Dermis microvascular lymphatic vessel endothelial cell (primary cell): ENCODE data around the gene MMP23B. TPM values are rescaled to one million over a fixed set of nuclear protein-coding genes. Genes with fewer than 3 reads are reported as not detected.
"Not testable (repeated sequence)": the region's sequence is repeated elsewhere in the genome, so short reads cannot be mapped to it uniquely, and the experiment has no call there.

ENCODE experiments used
- DNase-seq, 2 donors: peaks; one replicate each; pipeline versions ENCODE4 v3.0.0 to v3.0.0-alpha.2; 2010; ENCODE audit warnings: low read depth in 2 of 2
- total RNA-seq: library from RNA; depleted of rRNA; stranded (reverse); fragments of >200 nt; gene quantifications from 2 replicates; pipeline ENCODE4 v1.2.1, GENCODE V29; 2014

The MMP23B gene
- 0.25 TPM in 1 of 2 replicates, not detected in the other for total RNA-seq

DNA sequence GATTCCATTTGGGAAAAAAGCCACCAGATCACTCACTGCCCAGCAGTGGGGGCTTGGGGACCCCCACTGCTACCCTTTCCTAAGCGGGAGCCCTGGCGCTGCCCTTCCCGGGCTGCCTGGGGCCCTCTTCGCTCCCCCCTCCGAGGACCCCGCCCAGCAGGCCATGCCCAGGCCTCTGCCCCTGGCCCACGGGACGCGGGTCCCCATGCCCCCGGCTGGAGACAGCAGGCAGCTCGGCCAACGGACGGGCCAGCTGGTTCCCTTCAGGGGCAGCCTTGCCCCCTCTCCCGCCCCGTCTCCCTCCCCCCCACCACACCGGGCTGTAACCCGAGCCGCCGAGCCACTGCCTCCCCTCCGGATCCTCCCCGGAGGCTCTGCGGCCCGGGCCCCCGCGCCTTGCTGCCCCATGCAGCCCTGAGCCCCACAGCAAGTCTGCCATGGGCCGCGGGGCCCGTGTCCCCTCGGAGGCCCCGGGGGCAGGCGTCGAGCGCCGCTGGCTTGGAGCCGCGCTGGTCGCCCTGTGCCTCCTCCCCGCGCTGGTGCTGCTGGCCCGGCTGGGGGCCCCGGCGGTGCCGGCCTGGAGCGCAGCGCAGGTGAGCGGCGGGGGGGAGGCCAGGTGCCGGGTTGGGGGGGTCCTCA lies at the start of gene MMP23B:
MMP23B (plus strand) TSS at position 392 of the 639 bp plus-strand sequence; CDS start at position 438, 46 bp downstream.
- DNase-seq: no peak

DNA sequence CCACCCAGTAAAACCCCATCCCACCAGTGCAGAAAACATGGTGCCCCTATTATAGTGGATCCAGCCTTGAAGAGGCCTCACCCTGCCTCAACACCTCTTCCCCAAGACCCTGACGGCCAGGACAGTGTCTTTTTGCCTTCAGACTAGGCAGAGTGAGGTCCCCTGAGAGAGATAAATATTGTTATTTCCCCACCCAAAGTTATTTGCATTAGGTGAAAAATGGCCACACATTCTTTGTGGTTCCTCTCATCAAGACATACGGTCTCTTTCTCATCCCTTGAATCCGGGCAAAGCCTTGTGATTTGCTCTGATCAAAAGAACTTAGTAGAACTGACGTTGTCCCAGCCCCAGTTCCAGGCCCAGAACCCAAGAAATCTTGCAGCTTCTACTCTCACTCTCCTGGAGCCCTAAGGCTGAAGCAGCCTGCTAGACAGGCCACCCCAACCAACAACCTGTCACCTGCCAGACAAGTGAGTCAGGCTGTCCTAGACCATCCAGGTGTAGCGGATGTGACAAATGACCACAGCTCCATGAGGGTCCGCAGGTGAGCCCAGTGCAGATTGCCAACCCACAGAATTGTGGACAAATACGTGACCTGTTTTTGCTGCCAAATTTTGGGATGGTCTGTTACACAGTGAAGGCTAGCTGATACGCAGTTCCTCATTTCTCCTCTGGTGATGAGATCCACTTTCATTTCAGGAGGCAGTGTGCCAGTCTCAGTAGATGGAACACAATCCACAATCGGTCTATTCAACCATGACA lies 49.2 kb upstream of the MMP23B start:
- DNase-seq: no peak

DNA sequence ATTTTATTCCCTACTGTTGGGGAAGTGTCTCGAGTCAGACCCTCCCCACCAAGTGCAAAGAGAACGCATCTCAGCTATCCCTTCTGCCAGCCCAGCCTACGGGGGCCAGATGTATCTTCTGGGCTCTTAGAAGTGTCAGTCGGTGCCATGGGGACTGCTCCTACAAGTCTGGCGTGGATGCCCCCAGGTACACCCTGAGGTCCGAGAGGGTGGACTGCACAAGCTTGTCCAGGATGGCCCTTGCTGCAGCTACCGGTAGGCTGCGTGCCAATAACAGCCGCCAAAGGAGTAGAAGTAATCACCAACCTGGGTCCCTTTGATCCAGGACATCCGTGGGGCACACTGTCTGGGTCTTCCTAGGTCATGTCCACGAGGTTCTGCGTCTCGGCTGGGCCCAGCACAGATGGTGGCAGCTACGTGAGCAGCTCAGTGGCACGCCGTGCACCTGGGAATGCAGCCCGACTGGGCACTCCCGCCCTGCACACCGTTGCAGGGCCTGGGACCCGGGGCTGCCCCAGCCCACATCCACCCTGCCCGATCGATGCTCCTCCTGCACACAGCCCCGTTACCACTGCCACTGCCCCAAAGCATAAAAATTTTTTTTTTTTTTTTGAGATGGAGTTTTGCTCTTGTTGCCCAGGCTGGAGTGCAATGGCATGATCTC lies 48.5 kb upstream of the MMP23B start:
- DNase-seq: no peak

DNA sequence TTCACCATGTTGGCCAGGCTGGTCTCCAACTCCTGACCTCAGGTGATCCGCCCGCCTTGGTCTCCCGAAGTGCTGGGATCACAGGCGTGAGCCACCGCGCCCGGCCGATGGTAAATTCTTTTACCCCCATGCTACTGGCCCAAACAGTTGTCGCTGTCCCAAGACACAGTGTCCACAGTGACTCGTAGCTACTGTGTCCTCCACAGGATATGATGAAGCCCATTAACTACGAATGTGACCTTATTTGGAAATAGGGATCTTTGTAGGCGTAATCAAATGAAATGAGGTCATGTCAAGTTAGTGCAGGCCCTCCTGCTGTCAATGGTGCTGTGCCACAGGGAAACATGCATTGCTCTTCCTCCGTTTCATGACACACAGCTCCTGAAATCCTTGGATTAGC lies 40.5 kb upstream of the MMP23B start:
- no peak for DNase-seq

DNA sequence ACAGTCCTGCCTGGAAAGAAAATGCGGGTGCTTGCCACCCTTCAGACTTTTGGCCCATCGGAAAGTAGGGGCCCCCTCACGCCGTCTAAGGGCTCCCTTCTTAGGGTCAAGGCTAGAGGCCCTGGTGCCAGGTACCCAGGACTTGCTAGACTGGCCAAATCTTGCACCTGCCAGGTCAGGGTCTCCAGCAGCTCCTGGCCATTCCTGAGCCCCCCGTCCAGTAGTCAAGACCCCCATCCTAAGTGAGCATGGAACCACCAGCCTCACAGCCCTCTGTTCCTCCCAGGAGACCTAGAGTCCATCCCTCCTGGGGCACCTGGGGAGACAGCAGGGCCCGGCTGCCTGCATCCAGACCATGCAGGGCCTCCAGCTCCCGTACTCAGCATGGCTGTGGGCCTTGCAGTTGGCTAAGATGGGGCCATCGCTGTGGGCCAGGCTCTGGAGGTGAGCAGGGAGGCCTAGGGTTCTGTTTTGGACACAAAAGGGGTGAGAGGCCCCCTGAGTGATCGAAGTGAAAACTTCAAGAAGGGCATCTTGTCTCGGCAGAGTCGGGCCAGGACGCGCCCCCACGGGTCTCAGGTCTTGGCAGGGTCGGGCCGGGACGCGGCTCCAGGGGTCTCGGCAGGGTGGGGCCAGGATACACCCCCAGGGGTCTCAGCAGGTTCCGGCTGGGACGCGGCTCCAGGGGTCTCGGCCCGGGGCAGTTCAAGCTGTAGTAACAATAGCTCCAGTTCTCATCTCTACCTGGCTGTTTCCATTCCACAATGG lies 38.0 kb upstream of the MMP23B start:
- no peak for DNase-seq

DNA sequence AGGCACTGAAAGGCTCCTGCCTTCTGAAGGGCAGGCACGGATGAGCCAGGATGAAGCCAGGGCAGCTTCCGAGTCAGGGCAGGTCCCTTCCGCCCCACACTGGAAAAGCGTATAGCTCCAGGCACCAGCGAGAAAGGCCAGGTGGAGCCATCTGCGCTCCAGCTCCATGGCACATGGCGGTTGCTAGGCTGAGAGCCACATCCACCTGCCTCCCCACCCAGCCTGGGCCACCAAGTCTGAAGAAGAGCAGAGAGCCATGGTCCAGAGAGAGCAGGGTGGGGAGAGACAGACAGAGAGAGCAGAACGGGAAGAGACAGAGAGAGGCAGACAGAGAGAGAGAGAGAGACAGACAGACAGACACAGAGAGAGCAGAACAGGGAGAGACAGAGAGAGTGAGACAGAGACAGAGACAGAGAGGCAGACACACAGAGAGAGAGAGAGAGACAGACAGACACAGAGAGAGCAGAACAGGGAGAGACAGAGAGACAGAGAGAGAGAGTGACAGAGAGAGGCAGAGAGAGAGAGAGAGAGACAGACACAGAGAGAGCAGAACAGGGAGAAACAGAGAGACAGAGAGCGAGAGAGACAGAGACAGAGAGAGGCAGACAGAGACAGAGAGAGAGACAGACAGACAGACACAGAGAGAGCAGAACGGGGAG lies 37.2 kb upstream of the MMP23B start:
- no peak for DNase-seq

DNA sequence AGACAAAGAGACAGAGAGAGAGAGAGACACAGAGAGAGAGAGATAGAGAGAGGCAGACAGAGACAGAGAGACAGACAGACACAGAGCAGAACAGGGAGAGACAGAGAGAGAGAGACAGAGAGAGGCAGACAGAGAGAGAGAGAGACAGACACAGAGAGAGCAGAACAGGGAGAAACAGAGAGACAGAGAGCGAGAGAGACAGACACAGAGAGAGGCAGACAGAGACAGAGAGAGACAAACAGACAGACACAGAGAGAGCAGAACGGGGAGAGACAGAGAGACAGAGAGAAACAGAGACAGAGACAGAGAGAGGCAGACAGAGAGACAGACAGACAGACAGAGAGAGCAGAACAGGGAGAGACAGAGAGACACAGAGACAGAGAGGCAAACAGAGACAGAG lies 36.6 kb upstream of the MMP23B start:
- DNase-seq: not testable (repeated sequence)

DNA sequence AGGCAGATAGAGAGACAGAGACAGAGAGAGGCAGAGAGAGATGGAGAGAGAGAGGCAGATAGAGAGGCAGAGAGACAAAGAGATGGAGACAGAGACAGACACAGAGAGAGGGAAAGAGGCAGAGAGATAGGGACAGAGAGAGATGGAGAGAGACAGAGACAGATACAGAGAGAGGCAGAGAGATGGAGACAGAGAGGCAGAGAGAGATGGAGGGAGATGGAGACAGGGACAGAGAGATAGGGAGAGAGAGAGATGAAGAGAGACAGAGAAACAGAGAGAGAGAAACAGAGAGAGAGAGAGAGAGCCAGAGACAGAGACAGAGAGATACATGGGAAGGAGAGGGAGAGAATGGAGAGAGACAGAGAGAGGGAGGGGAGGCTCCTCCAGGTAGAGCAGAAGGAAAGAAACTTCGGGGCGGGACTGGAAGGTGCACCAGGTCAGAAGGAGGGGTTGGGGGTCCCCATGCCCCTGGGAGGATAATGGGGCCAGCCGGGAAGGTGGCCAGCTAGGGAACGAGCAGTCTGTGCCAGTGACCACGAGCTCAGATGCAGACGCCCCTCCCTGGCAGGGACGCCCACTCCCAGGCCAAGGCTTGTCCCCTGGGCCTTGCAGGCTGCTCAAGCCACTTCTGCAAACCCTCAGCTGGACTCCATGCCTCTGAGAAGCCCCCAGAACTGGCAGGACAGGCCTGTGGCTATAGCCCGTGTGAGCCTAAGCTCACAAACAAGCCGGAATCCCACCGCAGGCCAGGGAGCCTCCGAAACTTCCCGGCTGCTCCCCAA lies 35.3 kb upstream of the MMP23B start:
- DNase-seq: no peak

DNA sequence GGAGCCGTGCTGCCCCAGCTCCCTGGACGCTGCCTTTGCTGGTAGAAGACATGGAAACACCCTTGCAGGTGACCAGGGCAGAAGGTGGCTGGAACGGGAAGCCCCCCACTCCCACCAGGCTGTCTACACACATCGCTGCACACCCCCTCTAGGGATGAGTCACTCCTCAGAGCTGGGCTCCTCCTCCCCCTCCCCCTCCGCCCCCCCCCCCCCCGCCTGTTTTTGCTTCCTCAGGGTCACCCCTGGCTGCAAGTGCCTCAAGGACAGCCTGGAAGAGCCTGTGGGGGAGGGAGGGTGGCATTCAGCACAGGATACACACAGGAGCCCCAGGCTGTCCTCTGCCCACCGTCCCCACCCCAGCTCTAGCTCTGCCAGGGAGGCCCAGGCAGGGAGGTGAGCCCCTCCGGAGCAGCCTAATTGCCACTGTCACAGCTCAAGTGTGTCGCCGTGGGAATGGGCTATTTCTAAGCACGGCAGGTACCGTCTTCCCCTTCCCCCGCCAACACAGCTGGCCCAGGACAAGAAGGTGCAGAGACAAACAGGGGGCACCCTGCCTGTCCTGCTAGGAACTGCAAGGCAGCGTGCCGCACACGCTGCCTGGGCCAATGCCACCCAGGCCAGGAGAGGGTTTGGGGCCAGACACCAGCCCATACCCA lies 34.6 kb upstream of the MMP23B start:
- DNase-seq: no peak

DNA sequence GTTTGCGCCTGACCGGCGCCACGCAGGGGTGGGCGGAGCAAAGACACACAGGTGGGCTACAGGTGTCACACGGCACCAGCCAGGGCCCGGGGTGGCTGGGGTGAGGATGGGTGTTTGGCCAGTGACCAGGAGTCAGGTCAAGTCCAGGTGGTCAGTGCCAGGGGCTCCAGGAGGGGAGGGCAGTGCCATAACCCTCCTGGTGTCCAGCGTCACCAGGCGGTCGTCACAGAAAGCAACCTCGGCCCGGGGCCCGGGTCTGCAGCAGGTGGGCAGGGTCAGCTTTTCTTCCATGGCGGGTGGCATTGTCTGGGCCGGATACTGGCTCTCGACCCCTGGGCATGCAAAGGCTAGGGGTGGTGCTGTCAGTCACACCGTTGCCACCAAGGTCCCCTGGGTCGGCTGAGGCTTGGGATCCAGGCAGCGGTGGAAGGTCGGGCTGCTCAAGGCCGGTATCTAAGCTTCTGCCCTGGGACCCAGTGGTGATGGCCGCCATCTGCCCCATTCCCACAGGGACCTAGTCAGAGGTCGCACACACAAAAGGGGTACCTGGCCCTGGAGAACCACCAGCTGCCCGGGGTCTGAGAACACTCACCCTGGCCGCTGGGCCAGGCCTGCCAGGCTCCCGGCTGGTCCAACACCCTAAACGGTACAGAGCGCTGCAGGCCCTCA lies 33.8 kb upstream of the MMP23B start:
- DNase-seq: no peak

DNA sequence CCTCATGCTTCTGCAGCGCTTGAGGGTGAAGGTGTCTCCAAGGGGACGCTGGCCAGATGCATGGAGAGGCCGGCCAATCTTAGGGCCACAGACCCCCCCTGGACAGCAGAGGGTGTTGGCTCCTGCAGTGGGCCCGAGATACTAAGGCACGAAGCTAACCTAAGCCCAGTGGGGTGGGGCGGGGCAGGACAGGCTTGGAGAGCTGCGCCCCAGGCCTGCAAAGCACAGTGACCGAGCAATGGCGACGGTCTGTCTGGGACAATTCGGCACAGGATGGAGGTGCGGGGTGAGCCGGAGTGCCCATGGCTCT lies 33.3 kb upstream of the MMP23B start:
- no peak for DNase-seq

DNA sequence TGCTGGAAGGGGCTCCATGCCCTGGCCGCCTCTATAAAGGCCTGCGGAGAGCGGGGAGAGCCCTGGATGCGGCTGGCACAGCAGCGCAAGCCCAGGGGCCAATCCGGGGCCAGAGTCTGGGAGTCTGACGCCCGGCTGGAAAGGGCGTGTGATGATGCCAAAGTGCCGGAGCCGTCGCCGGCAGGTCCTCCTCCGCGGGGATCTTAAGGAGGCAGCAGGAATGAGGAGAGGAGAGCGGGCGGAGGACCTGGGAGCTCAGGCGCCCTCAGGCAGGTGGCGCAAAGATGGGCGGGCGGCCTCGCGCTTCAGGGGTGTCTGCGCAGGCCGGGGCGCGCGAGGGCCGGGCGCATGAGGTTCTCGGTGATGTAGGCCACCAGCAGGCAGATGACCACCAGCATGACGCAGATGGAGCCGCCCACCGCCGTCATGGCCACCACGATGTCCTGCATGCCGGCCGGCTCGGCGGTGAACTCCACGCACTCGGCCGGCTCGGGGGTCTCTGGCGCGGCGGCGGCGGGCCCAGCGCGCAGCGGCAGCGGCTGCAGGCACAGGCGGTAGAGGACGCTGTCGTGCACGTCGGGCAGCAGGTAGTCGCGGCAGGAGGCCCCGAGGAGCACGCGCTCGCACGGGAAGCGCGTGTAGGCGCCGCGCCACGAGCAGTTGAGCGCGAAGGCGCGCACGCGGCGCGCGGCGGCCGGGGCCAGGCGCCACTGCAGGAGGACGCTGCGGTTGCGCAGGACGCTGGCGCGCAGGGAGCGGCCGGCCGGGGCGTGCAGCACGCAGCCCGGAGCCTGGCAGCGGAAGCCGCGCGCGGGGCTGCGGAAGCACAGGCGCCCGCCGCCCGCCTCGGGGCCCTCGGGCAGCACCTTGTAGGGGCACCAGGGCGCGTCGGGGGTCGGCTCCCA lies 32.7 kb upstream of the MMP23B start:
- DNase-seq: peak in 1 of 2 donors; percentile 45

DNA sequence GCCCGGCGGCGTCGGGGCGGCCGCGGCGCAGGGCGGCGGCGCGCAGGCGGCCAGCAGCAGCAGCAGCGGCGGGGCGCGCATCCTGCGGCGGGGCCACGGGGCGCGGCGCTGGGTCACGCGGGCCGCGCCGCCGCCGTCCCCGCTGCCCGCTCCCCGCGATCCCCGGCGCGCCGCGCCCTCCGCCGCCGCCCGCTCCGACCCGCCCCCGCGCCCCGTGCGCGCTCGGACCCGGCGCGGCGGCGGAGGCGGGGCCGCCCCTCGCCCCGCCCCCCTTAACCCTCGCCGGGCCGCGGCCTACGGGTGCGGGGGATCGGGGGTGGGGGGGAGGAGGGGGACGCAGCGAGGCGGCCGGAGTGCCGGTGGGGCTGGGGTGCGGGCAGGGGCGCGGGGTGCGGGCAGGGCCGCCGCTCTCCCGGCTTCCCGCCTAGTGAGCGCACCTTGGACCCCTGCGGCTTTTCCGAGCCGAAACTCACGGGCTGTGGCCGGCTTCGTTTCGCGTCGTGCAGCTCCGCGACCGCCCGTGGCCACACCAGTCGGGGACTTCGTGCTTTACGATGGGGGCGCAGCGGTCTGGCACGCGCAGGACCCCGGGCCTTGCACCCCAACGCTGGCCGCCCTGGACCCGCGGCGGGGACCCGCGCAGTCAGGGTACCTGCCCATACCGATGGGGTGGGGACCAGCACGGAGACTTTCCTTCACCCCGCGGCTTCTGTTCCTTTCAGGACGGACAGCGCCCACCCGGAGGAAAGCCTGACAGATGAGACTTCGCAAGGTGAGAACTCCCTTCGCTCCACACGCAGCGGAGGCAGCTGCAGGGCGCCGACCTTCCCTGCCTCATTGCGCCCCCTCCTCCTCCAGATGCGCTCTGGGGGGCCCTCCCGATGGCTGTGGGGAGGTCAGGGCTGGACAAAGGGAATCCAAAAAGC lies 31.8 kb upstream of the MMP23B start, which contains the start of gene FNDC10:
FNDC10 (minus strand) TSS at position 201 of the 926 bp plus-strand sequence; CDS start at position 81, 120 bp downstream.
- DNase-seq: no peak

DNA sequence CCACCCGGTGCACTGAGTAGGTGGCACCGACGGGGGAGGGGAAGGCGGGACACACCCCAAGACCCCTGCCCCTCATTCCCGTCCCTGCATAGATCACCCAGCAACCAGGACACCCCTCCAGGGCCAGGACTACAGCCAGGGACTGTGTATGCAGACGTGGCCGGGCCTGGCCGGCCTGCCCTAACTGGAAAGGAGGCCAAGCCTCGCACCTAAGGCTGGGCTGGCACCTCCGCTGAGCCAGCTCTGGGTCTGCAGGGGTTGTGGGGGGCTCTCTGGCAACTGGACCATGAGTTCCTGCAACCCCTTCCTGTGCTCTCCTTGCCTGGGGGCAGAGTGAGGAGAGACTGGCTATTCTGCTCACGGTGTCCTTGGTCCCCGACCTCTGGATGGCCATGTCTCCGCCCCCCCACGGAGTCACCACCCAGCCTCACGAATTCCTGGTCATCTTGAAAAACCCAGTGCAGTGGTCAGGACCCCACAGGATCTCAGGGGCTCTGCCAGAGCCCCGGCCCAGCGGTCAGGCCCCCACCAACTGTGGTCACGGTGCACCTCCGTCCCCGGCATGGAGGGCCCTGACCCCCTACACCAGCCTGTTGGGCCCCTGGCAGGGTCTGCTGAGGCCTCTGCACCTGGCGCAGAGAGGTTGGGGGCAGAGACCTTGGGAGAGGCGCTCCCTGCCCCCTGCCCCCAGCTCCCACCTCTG lies 31.0 kb upstream of the MMP23B start:
- DNase-seq: no peak

DNA sequence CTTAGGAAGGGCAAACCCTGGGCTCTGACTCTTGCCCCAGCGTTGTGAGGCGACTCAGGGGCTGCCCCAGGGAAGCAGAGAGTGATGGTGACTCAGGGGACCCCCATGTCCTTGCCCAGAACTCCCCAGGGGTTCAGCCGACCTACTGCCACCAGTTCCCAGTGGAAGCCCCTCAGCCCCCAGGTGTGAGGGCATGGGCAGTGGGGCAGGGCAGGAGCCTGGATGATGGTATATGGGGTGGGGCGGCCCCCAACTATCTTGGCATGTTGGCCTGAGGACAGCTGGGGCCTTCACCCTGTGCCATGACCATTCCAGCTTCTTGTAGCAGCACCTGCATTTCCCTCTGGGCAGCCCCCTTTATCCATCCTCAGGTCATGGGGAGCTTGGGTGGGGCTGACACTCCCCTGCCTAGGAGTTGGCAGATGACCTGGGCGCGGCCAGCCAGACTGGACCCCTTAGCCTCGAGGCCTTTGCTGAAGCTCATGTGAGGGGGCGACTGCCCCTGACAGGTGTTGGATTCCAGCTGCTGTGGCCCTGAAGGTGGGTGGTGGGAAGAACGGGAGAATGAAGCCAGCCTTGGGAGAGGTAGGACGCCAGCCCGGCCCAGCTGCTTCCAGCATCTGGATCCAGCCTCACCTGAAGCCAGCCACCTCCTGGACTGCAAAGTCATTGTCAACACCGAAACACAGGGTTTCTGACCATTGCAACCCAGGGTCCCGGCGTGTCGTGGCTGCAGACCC lies 30.2 kb upstream of the MMP23B start:
- DNase-seq: no peak
